ENCODE measurements around the gene GPC5. TPM values are rescaled to one million over a fixed set of nuclear protein-coding genes. Genes with fewer than 3 reads are reported as not detected.

Gene GPC5
- total and polyA plus RNA-seq, 2 of the 8 experiments (the other 6 are each of a cell fraction or from before 2014, with no cell fraction given), result 0.20 to 0.39 TPM

DNA sequence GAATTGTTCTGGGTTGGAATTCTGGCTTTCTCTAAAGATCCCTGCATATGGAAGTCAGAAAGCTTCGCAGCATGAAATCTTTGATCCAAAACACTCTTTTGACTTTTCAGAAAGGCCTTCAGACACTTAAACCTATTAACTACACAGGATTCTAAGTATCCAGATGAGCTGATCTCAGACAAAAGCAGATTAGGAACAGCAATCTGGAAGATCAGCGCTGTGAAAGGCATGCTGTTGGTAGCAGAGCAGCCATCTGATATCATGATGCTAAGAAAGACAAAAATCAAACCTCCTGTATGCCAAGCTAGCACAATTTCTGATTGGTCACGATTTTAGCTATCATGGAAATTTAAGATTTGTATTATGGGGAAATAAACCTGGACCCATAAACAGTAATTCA is 589.9 kb downstream of the GPC5 start (continued):
- TF ChIP-seq, protein P1, sequence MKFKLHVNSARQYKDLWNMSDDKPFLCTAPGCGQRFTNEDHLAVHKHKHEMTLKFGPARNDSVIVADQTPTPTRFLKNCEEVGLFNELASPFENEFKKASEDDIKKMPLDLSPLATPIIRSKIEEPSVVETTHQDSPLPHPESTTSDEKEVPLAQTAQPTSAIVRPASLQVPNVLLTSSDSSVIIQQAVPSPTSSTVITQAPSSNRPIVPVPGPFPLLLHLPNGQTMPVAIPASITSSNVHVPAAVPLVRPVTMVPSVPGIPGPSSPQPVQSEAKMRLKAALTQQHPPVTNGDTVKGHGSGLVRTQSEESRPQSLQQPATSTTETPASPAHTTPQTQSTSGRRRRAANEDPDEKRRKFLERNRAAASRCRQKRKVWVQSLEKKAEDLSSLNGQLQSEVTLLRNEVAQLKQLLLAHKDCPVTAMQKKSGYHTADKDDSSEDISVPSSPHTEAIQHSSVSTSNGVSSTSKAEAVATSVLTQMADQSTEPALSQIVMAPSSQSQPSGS (IDR thresholded peaks at IDR 0.05; ENCODE audit: low read length), result no peak
- TF ChIP-seq SP2 (IDR thresholded peaks at IDR 0.05; ENCODE audit: low read length) (no peak), HDAC6 (IDR thresholded peaks at IDR 0.05; ENCODE audit: low read depth, low read length) (no peak), POLR2AphosphoS5 (IDR thresholded peaks at IDR 0.05; ENCODE audit: low read depth, low read length) (no peak), CEBPB (IDR thresholded peaks at IDR 0.05; ENCODE audit: low read depth, low read length) (no peak), TCF12 (IDR thresholded peaks at IDR 0.05; ENCODE audit: low read depth, low read length) (no peak), PHF8 (conservative IDR thresholded peaks at IDR 0.05; ENCODE audit: low read depth, low read length) (no peak)

All from H1 (cell line).